Stimulated activated CD8-positive, alpha-beta memory T cell treated with anti-CD3 and anti-CD28 coated beads, Interleukin-15, amount 100 ng/mL, for 1 hour (primary cell): ENCODE measurements around the gene PRUNE1.

Experiments used
- DNase-seq: peaks from one replicate; pipeline ENCODE4 v3.0.0-alpha.2; 2020; ENCODE audit warnings: low read depth

The PRUNE1 gene

GRCh38 chr1:150976879-150977694 lies 31.2 kb upstream of the PRUNE1 start:
- DNase-seq, result peak; percentile 49

- DNase-seq, result peak; percentile 92
Measured at GRCh38 chr1:150979092-150980056, 28.9 kb upstream of the PRUNE1 start.

GRCh38 chr1:150981177-150981804 lies 27.0 kb upstream of the PRUNE1 start:
- no peak for DNase-seq

GRCh38 chr1:150981805-150982712 lies 26.2 kb upstream of the PRUNE1 start, which contains the start of gene ANXA9:
ANXA9 (plus strand) TSS chr1:150982292; CDS start chr1:150983106, 814 bp downstream.
- DNase-seq, result no peak

GRCh38 chr1:150985179-150985825 lies 22.9 kb upstream of the PRUNE1 start:
- no peak for DNase-seq

GRCh38 chr1:150987924-150988323 lies 20.3 kb upstream of the PRUNE1 start:
- DNase-seq, result no peak

- no peak for DNase-seq
Measured at GRCh38 chr1:150992626-150993025, 15.6 kb upstream of the PRUNE1 start.

- no peak for DNase-seq
Measured at GRCh38 chr1:150994248-150994647, 14.0 kb upstream of the PRUNE1 start.

- no peak for DNase-seq
Measured at GRCh38 chr1:150995460-150995859, 12.8 kb upstream of the PRUNE1 start.

- no peak for DNase-seq
Measured at GRCh38 chr1:150995896-150996295, 12.4 kb upstream of the PRUNE1 start.

- DNase-seq, result no peak
Measured at GRCh38 chr1:150997126-150997872, 10.9 kb upstream of the PRUNE1 start.

GRCh38 chr1:150997949-150998348 lies 10.3 kb upstream of the PRUNE1 start:
- DNase-seq, result no peak

- DNase-seq, result no peak
Measured at GRCh38 chr1:150999051-150999674, 9.1 kb upstream of the PRUNE1 start.

- DNase-seq, result no peak
Measured at GRCh38 chr1:150999926-151000325, 8.3 kb upstream of the PRUNE1 start.

GRCh38 chr1:151000408-151000807 lies 7.8 kb upstream of the PRUNE1 start:
- DNase-seq, result no peak

GRCh38 chr1:151001602-151002001 lies 6.6 kb upstream of the PRUNE1 start:
- DNase-seq, result no peak

GRCh38 chr1:151002051-151002450 lies 6.2 kb upstream of the PRUNE1 start:
- no peak for DNase-seq

GRCh38 chr1:151002611-151003010 lies 5.6 kb upstream of the PRUNE1 start:
- DNase-seq, result no peak

GRCh38 chr1:151003180-151003579 lies 5.1 kb upstream of the PRUNE1 start:
- DNase-seq, result no peak
